ENCODE data around the gene USP34. TPM values are rescaled to one million over a fixed set of nuclear protein-coding genes. Genes with fewer than 3 reads are reported as not detected.

The USP34 gene
- total and polyA plus RNA-seq, 2 experiments from 2014 or later = 36.8 to 125 TPM

DNA sequence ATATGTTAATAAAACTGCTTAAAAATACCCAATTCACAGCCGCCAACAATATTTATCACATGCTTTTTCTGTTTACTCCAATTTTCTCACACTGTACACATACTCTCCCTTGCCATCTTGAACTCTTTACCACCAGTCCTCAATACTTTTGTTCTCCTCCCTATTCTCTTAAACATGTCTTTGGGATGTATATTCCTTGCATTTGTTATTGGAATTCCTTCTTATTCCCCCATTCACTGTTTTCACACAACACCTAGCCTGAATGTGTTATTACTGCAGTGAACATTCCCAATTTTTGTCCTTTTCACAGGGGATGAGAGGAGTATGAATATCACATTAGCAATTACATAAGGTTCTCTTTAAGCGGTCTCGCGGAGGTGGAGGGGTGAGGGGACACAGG, 94.7 kb downstream of the USP34 start:
- TF ChIP-seq EZH2 (IDR thresholded peaks at IDR 0.05; ENCODE audit: borderline replicate concordance) = no peak
- no peak for TF ChIP-seq EZH2phosphoT487 (IDR thresholded peaks at IDR 0.05; ENCODE audit: low read depth, severe bottlenecking, unreplicated experiment)
- TF ChIP-seq CTCF (IDR thresholded peaks at IDR 0.05; ENCODE audit: poor library complexity) = no peak
- H3K4me2 ChIP-seq = no peak overlapping the region
- H3K36me3 ChIP-seq (replicated peaks; ENCODE audit: insufficient read depth, low read depth) = no peaks in the 10 kb centered on the region
- no peak overlapping the region for H2AFZ ChIP-seq
- no peaks in the 10 kb centered on the region for H4K20me1 ChIP-seq (ENCODE audit: insufficient read depth, poor library complexity, severe bottlenecking)
- H3K27me3 ChIP-seq = no peaks in the 10 kb centered on the region
- H3K27ac ChIP-seq = no peak overlapping the region
- H3K4me3 ChIP-seq = no peak overlapping the region
- 97% methylated on average over 4 of the region's 4 CpGs for WGBS (ENCODE audit: low lambda C conversion rate, missing lambda C conversion rate)
- no peaks in the 10 kb centered on the region for H3K4me1 ChIP-seq (ENCODE audit: insufficient read depth)
- no peaks in the 10 kb centered on the region for H3K9me2 ChIP-seq (replicated peaks; ENCODE audit: insufficient read depth)
- DNase-seq (ENCODE audit: low spot score) = no peak
- peaks cover 28% of the 10 kb centered on the region for H3K79me2 ChIP-seq
- no peaks in the 10 kb centered on the region for H3K9me3 ChIP-seq (ENCODE audit: low read depth)

DNA sequence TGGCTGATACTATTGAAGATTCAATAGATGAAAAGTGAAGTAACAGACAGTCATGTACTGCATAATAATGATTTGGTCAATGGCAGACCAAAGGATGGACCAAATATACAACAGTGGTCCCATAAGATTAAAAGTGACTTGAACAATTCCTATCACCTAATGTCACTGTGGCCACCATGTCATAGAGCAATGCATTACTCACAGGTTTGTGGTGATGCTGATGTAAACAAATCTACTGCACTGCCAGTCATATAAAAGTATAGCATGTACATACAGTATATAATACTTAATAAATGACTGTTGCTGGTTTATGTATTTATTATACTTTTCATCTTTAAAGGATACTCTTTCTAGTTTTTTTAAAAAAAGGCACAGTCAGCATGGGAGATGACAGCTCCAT, 99.9 kb downstream of the USP34 start:
- H3K4me2 ChIP-seq = no peak overlapping the region
- no peaks in the 10 kb centered on the region for H3K9me3 ChIP-seq (ENCODE audit: low read depth)
- H3K27ac ChIP-seq = no peak overlapping the region
- no peaks in the 10 kb centered on the region for H4K20me1 ChIP-seq (ENCODE audit: insufficient read depth, poor library complexity, severe bottlenecking)
- TF ChIP-seq EZH2 (IDR thresholded peaks at IDR 0.05; ENCODE audit: borderline replicate concordance) (no peak), EZH2phosphoT487 (IDR thresholded peaks at IDR 0.05; ENCODE audit: low read depth, severe bottlenecking, unreplicated experiment) (no peak), CTCF (IDR thresholded peaks at IDR 0.05; ENCODE audit: poor library complexity) (no peak)
- no peak overlapping the region for H3K4me3 ChIP-seq
- H3K9me2 ChIP-seq (replicated peaks; ENCODE audit: insufficient read depth) = no peaks in the 10 kb centered on the region
- no peak for DNase-seq (ENCODE audit: low spot score)
- H2AFZ ChIP-seq = no peak overlapping the region
- no peaks in the 10 kb centered on the region for H3K36me3 ChIP-seq (replicated peaks; ENCODE audit: insufficient read depth, low read depth)
- H3K4me1 ChIP-seq (ENCODE audit: insufficient read depth) = no peaks in the 10 kb centered on the region
- H3K79me2 ChIP-seq = peaks cover 48% of the 10 kb centered on the region
- H3K27me3 ChIP-seq = no peaks in the 10 kb centered on the region

DNA sequence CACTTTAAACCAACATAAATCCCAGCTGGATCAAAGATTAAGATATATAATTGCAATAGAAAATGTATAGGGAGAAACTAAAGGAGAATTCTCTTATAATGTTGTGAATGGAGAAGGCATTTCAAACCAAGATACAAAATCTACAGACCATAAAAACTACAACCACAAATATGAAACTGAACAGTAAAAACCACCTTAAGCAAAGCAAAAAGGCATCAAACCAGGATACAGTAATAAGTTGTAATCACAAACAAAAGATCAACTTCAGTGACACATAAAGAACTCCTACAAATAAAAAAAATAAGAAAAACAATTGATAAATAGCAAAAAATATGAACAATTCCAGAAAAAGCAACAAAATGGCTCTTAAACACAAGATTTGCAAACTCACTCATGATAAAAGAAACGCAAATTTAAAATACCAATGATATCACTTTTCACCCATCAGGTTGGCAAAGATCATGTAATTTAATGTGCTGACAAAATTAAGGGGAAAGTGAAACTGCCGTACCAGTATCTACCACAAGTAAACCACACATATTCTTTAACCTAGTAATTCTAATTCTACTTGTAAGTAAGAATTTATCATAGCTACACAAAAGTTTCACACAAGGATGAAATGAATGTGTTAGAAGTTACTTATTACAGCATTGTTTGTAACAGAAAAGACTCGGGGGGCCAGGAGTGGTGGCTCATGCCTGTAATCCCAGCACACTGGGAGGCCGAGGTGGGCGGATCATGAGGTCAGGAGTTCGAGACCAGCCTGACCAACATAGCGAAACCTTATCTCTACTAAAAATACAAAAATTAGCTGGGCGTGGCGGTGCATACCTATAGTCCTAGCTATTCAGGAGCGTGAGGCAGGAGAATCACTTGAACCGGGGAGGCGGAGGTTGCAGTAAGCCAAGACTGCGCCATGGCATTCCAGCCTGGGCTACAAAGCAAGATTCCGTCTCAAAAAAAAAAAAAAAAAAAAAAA, 101.9 kb downstream of the USP34 start:
- Histone ChIP-seq H3K4me3 (no peak overlapping the region), H3K9me2 (replicated peaks; ENCODE audit: insufficient read depth) (no peaks in the 10 kb centered on the region), H3K36me3 (replicated peaks; ENCODE audit: insufficient read depth, low read depth) (no peaks in the 10 kb centered on the region), H3K9me3 (ENCODE audit: low read depth) (no peaks in the 10 kb centered on the region), H2AFZ (no peak overlapping the region), H3K4me1 (ENCODE audit: insufficient read depth) (no peaks in the 10 kb centered on the region), H4K20me1 (ENCODE audit: insufficient read depth, poor library complexity, severe bottlenecking) (no peaks in the 10 kb centered on the region), H3K79me2 (peaks cover 61% of the 10 kb centered on the region), H3K27me3 (no peaks in the 10 kb centered on the region), H3K27ac (no peak overlapping the region), H3K4me2 (no peak overlapping the region)
- DNase-seq (ENCODE audit: low spot score) = no peak
- WGBS (ENCODE audit: low lambda C conversion rate, missing lambda C conversion rate) = 97% methylated on average over 14 of the region's 14 CpGs
- TF ChIP-seq EZH2 (IDR thresholded peaks at IDR 0.05; ENCODE audit: borderline replicate concordance) (no peak), EZH2phosphoT487 (IDR thresholded peaks at IDR 0.05; ENCODE audit: low read depth, severe bottlenecking, unreplicated experiment) (no peak), CTCF (IDR thresholded peaks at IDR 0.05; ENCODE audit: poor library complexity) (no peak)

Measured in hepatocyte (in vitro differentiated cells).